ELF-1 (cell line): ENCODE measurements around the gene CALML6.
A peak's percentile ranks its signal among the peaks of the same experiment; 100 is the strongest.

ENCODE experiments used
- DNase-seq: peaks from one replicate; pipeline ENCODE4 v3.0.0-alpha.2; 2016; ENCODE audit warnings: low read depth, low spot score

CALML6 gene

GRCh38 chr1:1942753-1943656, 27.9 kb downstream of the CALML6 start:
- no peak for DNase-seq

- peak; percentile 75 for DNase-seq
These were observed 28.9 kb downstream of the CALML6 start for GRCh38 chr1:1943834-1944570.

- no peak for DNase-seq
These were observed 30.8 kb downstream of the CALML6 start for GRCh38 chr1:1945782-1946393.

- no peak for DNase-seq
These were observed 31.5 kb downstream of the CALML6 start for GRCh38 chr1:1946540-1946939.

- DNase-seq, result no peak
These were observed 32.4 kb downstream of the CALML6 start for GRCh38 chr1:1947493-1947892.

- DNase-seq, result no peak
These were observed 33.7 kb downstream of the CALML6 start for GRCh38 chr1:1948783-1949182.

GRCh38 chr1:1950940-1951339, 35.9 kb downstream of the CALML6 start:
- no peak for DNase-seq

GRCh38 chr1:1954015-1954414, 39.0 kb downstream of the CALML6 start:
- no peak for DNase-seq

GRCh38 chr1:1954831-1955441, 39.9 kb downstream of the CALML6 start:
- no peak for DNase-seq

- peak; percentile 85 for DNase-seq
These were observed 40.6 kb downstream of the CALML6 start for GRCh38 chr1:1955621-1956094.

- DNase-seq, result no peak
These were observed 41.0 kb downstream of the CALML6 start for GRCh38 chr1:1956101-1956500.

- no peak for DNase-seq
These were observed 41.8 kb downstream of the CALML6 start for GRCh38 chr1:1956586-1957532.

GRCh38 chr1:1957533-1957961, 42.5 kb downstream of the CALML6 start:
- no peak for DNase-seq

- no peak for DNase-seq
These were observed 43.0 kb downstream of the CALML6 start for GRCh38 chr1:1958071-1958541.

- no peak for DNase-seq
These were observed 44.4 kb downstream of the CALML6 start for GRCh38 chr1:1959459-1959839.

- peak; percentile 94 for DNase-seq
These were observed 44.9 kb downstream of the CALML6 start for GRCh38 chr1:1959840-1960479.

GRCh38 chr1:1960480-1961196, 45.6 kb downstream of the CALML6 start:
- no peak for DNase-seq

- DNase-seq, result no peak
These were observed 47.7 kb downstream of the CALML6 start for GRCh38 chr1:1962752-1963151.

GRCh38 chr1:1963570-1963969, 48.5 kb downstream of the CALML6 start:
- DNase-seq, result no peak
